Ascending aorta (tissue), 2 donors: ENCODE data around the gene CSNK2A1. TPM values are rescaled to one million over a fixed set of nuclear protein-coding genes. Genes with fewer than 3 reads are reported as not detected.

ENCODE experiments used
- DNase-seq, 2 donors: peaks; one replicate each; pipeline ENCODE4 v3.0.0-alpha.2; 2019; ENCODE audit warnings: low spot score in 2 of 2
- H3K27ac ChIP-seq, 2 donors: fragments of 200-600 bp; sonication (generic); one replicate each; pipeline ENCODE4 v1.5.1; 2016 to 2017; ENCODE audit warnings: mild to moderate bottlenecking in 1 of 2
- H3K27me3 ChIP-seq: fragments of 200-600 bp; sonication (generic); one replicate; pipeline ENCODE4 v1.5.1; 2017
- H3K36me3 ChIP-seq, 2 donors: fragments of 200-600 bp; sonication (generic); one replicate each; pipeline ENCODE4 v1.5.1; 2016
- H3K4me1 ChIP-seq, 2 donors: fragments of 200-600 bp; sonication (generic); one replicate each; pipeline ENCODE4 v1.5.1; 2016 to 2017; ENCODE audit warnings: mild to moderate bottlenecking in 1 of 2
- H3K4me3 ChIP-seq, 2 donors: fragments of 200-600 bp; sonication (generic); one replicate each; pipeline ENCODE4 v1.5.1; 2016 to 2017; ENCODE audit warnings: mild to moderate bottlenecking in 1 of 2
- H3K9me3 ChIP-seq, 2 donors: fragments of 200-600 bp; sonication (generic); one replicate each; pipeline ENCODE4 v1.5.1; 2016
- intact Hi-C: fragments of 100-400 bp; cut with DNase I; formaldehyde crosslinking; loops from one replicate; pipeline ENCODE4 v1.15.1; 2023
- total RNA-seq: library from RNA; depleted of rRNA; stranded (reverse); fragments of >200 nt; gene quantifications from one replicate; pipeline ENCODE4 v1.1.0, GENCODE V29; 2016
- TF ChIP-seq, protein P1 (sequence below), 3 experiments: fragments of 200-600 bp in 2 of 3; fragments of 450-650 bp in 1 of 3; sonication (generic) in 2 of 3; IDR thresholded peaks; one replicate each; pipeline ENCODE4 v1.5.1; 2016 to 2019; ENCODE audit warnings: antibody characterized with exemption in 3 of 3, mild to moderate bottlenecking in 1 of 3, moderate library complexity in 1 of 3

Gene CSNK2A1
- total RNA-seq, 1 donor from 2014 or later: 74.1 TPM

DNA sequence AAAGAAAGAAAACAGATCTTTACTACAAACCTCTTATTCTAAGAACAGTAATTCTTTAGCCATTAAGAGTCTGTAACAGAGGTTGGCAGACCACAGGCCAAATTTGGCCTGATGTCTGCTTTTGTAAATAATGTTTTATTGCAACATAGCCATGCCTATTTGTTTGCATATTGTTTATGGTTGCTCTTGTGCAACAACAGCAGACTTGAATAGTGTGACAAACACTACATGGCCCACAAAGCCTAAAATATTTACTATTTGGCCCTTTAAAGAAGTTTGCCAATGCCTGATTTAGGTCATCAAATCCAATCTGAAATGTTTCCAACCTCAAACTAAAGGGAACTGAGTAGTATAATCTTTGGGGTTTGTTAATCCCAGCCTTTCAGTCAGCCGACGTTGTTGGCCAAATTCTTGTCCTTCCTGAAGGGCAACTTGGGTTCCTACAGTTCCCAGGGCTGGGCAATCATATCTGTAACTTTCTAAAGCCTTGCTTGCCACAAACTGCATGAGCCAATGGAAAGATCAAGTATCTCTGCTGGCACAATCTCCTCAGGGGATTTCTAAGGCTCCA, 47.4 kb downstream of the CSNK2A1 start:
- no peaks in the 10 kb centered on the region for H3K4me1 ChIP-seq
- H3K4me3 ChIP-seq: no peak overlapping the region
- H3K27me3 ChIP-seq: no peaks in the 10 kb centered on the region
- no peaks in the 10 kb centered on the region for H3K9me3 ChIP-seq
- no peak overlapping the region for H3K27ac ChIP-seq
- no peak for DNase-seq
- intact Hi-C loops: no loop called here
- TF ChIP-seq, protein P1, sequence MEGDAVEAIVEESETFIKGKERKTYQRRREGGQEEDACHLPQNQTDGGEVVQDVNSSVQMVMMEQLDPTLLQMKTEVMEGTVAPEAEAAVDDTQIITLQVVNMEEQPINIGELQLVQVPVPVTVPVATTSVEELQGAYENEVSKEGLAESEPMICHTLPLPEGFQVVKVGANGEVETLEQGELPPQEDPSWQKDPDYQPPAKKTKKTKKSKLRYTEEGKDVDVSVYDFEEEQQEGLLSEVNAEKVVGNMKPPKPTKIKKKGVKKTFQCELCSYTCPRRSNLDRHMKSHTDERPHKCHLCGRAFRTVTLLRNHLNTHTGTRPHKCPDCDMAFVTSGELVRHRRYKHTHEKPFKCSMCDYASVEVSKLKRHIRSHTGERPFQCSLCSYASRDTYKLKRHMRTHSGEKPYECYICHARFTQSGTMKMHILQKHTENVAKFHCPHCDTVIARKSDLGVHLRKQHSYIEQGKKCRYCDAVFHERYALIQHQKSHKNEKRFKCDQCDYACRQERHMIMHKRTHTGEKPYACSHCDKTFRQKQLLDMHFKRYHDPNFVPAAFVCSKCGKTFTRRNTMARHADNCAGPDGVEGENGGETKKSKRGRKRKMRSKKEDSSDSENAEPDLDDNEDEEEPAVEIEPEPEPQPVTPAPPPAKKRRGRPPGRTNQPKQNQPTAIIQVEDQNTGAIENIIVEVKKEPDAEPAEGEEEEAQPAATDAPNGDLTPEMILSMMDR (IDR thresholded peaks at IDR 0.05): no peak
- peaks cover 59 to 76% of the 10 kb centered on the region in 2 donors for H3K36me3 ChIP-seq

GRCh38 chr20:492159-492558, 51.4 kb downstream of the CSNK2A1 start:
- intact Hi-C loops: no loop called here
- Histone ChIP-seq H3K4me1 (no peaks in the 10 kb centered on the region), H3K27me3 (no peaks in the 10 kb centered on the region), H3K27ac (no peak overlapping the region), H3K4me3 (no peak overlapping the region), H3K36me3 (peaks cover 67 to 78% of the 10 kb centered on the region in 2 donors), H3K9me3 (no peaks in the 10 kb centered on the region)
- TF ChIP-seq, protein P1 (IDR thresholded peaks at IDR 0.05): no peak
- no peak for DNase-seq

DNA sequence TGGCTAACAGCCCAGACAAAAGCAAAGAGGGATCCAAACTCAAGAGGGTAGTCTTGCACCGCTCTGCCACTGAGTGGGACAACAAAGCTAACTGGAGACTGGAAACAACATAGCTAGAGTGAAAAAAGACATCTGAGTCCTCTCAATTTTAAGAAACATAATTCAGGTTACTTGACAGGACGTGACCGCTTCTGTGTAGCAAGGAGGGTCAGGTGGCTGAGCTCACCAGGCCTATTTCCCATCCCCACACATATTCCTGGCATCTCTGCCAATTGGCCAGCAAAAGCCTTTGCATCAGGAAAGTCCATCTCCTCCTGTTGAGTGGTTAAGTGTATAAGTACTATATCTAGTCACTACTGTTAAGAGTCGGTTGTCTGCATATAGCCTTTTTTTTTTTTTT, 55.9 kb downstream of the CSNK2A1 start:
- no peak for DNase-seq
- Histone ChIP-seq H3K9me3 (no peaks in the 10 kb centered on the region), H3K4me1 (no peaks in the 10 kb centered on the region), H3K27me3 (no peaks in the 10 kb centered on the region), H3K27ac (no peak overlapping the region), H3K4me3 (no peak overlapping the region), H3K36me3 (peaks cover 72 to 85% of the 10 kb centered on the region in 2 donors)
- TF ChIP-seq, protein P1 (IDR thresholded peaks at IDR 0.05): no peak
- intact Hi-C loops: no loop called here

DNA sequence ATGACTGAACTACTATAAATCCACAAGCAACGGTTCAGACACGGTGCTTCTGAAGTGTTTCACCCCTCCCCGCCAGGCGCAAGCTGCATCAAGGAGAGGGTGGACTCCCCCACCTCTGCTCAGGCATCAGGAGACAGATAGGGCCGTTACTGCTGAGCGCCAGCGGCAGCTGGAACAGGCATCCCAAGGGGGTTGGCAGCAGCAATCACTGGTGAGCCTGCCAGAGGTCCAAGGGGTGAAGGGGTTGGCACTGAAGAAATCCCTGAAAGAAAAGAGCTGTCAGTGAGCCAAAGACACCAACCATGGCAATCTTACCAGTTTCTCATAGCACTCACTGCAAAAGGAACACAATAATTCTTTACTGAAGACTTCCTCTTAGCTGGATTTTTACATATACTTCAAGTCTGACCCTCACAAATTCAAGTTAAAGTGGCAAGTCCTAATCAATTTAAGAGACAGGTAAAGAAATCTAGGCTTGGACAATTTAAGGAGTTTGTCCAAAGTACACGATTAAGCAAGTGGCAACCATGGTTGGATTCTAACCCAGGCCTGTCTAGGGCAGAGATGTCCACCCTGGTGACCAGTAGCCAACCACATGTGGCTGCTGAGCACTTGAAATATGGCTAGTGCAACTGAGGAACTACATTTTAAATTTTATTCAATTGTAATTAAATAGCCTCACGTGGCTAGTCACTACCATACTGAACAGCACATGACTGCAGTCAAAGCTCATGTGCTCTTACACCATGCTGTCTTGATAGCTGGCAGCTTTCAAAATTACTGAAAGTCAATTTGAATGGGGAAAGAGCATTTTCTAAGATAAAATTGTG, 59.6 kb downstream of the CSNK2A1 start:
- Histone ChIP-seq H3K27me3 (no peaks in the 10 kb centered on the region), H3K27ac (no peak overlapping the region), H3K4me1 (peaks cover 0 to 3% of the 10 kb centered on the region in 2 donors), H3K4me3 (no peak overlapping the region), H3K9me3 (no peaks in the 10 kb centered on the region), H3K36me3 (peaks cover 44 to 62% of the 10 kb centered on the region in 2 donors)
- TF ChIP-seq, protein P1 (IDR thresholded peaks at IDR 0.05): no peak
- intact Hi-C loops: no loop called here
- no peak for DNase-seq

DNA sequence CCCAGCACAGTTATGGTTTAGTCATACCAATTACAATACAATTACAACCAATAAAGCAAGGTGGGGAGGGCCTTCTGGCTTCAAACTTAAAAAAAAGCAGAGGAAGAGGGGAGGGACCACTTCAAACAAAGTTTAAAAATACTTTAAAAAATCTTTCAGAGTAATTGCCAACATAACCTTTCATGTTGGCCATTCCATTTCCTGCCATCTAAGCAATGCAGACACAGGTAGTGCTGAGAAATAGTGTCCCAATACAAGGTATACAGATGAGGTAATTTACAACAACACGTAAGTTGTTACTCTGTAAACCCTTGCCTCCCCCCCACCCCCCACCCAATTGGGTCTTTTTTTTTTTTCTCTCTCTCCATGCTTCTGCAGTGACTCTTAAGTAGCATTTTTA, 62.4 kb downstream of the CSNK2A1 start:
- Histone ChIP-seq H3K27ac (no peak overlapping the region), H3K4me3 (no peak overlapping the region), H3K27me3 (no peaks in the 10 kb centered on the region), H3K36me3 (peaks cover 15 to 40% of the 10 kb centered on the region in 2 donors), H3K4me1 (peaks cover 0 to 7% of the 10 kb centered on the region in 2 donors), H3K9me3 (no peaks in the 10 kb centered on the region)
- TF ChIP-seq, protein P1 (IDR thresholded peaks at IDR 0.05): no peak
- intact Hi-C loops: no loop called here
- DNase-seq: no peak
